ENCODE data around the gene CDH12.
"Not testable (repeated sequence)": the region's sequence is repeated elsewhere in the genome, so short reads cannot be mapped to it uniquely, and the experiment has no call there.

The CDH12 gene

GRCh38 chr5:22643356-22643755 lies 209.8 kb downstream of the CDH12 start:
- ATAC-seq, result no peak

- ATAC-seq, result no peak
Observed at GRCh38 chr5:22631683-22632082, 221.5 kb downstream of the CDH12 start.

- no peak for ATAC-seq
Observed at GRCh38 chr5:22627029-22627428, 226.1 kb downstream of the CDH12 start.

DNA sequence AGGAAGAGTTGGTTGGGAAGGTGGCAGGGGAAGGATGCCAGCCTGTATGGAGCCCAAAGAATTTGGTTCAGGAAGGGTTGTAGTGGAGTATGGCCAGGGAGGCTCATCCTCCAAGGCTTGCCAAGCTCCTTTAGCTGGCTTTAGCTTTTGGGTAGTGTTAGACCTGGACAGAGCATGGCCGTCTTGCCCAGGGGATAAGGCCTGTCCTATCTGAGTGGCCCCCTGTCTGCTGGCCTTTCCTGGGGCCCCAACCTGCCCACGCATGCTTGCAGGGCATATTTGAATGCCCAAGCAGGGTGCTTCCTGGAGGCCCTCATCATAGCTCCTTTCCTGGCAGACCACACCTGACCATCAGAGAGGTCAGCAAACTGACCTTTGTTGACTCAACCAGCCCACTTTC lies 227.7 kb downstream of the CDH12 start:
- ATAC-seq, result no peak

GRCh38 chr5:22621084-22621483 lies 232.1 kb downstream of the CDH12 start:
- ATAC-seq, result no peak

GRCh38 chr5:22615964-22616363 lies 237.2 kb downstream of the CDH12 start:
- ATAC-seq, result no peak

DNA sequence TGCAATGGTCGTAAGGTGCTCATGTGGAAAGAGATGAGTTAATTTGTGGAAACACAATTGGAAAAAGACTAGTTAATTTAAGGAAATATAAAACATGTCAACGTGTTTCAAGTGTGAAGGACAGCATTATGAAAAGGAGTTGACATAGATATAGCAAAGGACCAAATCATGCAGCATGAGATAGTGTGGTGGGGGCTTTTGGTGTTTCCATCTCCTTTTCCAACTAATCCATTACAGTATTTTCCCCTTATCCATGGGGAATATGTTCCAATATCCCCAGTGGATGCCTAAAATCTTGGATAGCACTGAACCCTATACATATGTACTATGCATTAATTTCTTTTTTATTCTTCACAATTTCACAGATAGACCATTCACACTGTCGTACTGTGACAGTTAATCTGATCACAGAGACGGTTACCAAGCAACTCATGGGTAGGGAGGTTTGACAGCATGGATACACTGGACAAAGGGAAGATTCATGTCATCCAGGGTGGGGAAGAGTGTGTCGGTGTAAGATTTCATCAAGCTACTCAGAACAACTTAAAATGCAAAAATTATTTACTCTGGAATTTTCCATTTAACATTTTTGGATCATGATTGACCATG lies 238.6 kb downstream of the CDH12 start:
- ATAC-seq, result no peak

- ATAC-seq, result no peak
Observed at GRCh38 chr5:22612928-22613327, 240.2 kb downstream of the CDH12 start.

DNA sequence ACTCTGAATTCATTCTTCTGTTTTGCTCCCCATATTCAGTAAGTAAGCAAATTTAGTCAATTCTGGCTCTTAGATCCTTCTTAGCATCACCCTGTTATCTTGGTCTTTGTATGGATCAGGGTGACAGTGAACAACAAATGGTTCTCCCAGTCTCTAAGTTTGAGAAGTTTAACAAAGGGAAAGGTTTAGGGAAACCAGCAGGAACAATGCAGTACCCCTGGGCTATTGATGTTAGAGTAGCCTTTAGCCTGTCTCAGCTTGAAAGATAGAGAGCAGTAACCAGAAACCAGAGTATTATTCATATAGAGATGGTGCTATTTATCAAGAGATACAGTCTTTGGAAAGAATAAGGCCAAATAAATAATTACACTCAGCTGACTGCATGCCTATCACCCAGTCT lies 241.8 kb downstream of the CDH12 start:
- no peak for ATAC-seq

- ATAC-seq, result not testable (repeated sequence)
Observed at GRCh38 chr5:22607498-22607897, 245.6 kb downstream of the CDH12 start.

- no peak for ATAC-seq
Observed at GRCh38 chr5:22605473-22605872, 247.7 kb downstream of the CDH12 start.

DNA sequence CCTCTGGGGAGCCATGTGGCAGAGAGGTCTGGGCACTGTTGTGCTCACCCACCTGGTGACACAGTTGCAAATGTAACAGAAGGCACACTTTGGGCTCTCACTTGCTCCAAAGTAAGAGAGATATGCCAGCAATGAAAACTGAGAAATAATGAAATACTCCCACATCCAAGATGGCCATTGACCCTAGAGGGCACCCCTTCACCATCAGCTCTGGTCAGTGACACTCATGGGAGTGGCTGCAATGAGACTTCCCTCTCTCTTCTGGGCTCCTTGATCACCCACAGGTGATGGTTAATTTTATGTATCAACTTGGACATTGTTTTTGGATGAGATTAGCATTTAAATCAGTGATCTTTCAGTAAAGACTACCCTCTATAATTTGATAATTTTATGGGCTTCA lies 248.4 kb downstream of the CDH12 start:
- ATAC-seq, result no peak

DNA sequence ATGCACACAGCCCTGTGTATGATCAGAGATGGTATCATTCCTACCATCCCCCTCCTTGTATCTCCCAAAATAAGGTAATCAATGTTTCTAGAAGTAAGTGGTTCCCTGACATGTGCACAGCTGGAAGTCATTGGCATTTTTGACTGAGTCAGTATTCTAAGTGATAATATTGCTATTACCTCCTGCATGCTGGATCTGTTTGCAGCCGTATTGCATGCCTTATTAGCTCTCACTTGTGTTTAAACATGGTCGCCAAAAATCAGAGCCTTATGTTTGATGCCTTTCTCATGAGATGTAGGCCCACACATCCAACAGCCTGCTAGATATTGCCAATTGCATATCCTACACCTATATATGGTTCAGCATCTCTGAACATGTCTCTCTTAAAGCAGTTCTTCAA lies 254.3 kb downstream of the CDH12 start:
- ATAC-seq, result no peak

DNA sequence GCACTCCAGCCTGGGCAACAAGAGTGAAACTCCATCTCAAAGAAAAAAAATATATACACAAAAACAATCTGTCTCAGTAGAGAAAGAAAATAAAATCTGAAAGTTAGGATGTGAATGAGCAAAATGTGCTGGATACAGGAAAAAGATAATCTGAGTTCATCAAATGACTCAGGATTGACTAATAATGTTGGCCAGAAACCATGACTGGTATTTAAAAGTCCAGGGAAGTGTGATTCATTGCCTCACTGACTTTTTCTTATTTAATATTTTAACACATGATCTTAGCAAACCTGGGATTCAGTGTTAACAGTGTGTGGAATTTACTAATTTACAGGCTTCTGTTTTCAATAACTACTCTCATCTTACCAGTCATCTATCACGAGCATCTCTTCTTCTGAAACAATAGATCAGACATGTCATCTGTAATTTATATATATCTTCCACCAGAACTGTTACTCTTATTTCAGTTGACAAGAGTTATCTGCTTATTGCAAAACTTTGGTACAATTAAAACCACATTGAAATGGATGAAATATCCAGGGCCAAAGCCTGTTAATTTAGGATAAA lies 256.7 kb downstream of the CDH12 start:
- no peak for ATAC-seq

GRCh38 chr5:22594491-22594890 lies 258.7 kb downstream of the CDH12 start:
- ATAC-seq, result no peak

GRCh38 chr5:22593592-22593991 lies 259.6 kb downstream of the CDH12 start:
- ATAC-seq, result no peak

- no peak for ATAC-seq
Observed at GRCh38 chr5:22591461-22591860, 261.7 kb downstream of the CDH12 start.

DNA sequence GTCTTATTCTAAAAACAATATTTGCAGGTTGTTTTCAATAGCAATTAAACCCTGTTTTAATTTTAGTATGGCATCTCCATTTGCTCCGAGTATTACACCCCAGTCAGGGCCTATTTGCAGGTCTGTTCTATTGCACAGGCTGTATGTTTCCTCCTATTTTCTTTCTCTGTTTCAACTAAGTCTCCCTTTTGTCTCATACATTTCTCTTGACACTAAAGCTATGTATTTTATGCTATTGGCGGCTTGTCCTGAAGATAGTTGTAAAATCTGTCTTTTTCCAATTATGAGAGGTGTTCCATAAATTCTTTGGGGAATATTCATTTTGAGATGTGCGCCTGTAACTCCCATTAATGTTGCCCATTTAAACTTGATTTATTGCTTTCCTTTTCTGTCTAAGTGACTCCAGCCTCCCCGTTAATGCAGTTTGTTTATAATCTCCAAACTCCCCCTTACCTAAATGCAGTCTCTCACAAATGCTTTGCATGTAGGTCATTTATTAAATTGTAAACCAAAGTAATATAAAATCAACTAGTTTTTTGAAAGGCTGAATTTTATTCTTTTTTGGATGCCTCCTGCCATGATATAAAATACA lies 262.4 kb downstream of the CDH12 start:
- ATAC-seq, result no peak

GRCh38 chr5:22577711-22578110 lies 275.4 kb downstream of the CDH12 start:
- ATAC-seq, result no peak

DNA sequence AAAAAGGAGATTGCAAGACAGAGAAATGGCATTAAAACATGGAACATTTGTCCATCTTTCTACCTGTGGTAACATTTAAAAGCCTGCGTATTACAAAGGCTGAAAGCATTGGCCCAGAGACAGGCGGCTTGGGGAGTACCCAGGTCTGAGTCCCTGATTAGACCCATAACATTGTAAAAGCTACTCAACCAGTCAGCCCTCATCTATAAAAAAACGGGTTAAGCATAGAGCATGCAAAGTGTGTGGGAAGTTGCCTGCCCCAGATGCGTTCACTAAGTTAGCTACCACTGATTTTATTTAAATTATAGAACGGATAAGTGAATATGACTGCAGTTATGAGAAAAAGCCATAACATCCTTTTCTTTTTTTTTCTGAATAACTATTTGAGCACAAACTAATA lies 276.1 kb downstream of the CDH12 start:
- no peak for ATAC-seq

DNA sequence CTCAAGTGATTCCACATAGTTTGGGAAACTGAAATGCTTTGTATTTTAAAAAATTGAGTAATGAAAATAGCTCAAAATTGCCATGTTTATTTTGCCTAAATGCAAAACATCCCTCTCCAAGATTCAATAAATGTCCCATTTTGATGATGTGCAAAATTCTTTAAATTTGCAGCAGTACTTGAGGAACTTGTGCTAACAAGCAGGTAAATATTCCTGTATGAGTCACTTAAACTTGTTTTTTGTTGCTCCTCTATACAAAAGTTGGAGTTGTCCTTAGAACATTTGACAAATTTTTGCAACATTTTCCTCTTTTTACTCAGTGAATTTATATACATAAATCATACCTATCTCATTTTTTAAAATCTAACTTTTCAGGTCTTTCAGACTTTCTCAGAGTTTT lies 280.2 kb downstream of the CDH12 start:
- no peak for ATAC-seq

- ATAC-seq, result no peak
Observed at GRCh38 chr5:22567983-22568382, 285.2 kb downstream of the CDH12 start.

- no peak for ATAC-seq
Observed at GRCh38 chr5:22560147-22560546, 293.0 kb downstream of the CDH12 start.

- no peak for ATAC-seq
Observed at GRCh38 chr5:22557251-22557650, 295.9 kb downstream of the CDH12 start.

DNA sequence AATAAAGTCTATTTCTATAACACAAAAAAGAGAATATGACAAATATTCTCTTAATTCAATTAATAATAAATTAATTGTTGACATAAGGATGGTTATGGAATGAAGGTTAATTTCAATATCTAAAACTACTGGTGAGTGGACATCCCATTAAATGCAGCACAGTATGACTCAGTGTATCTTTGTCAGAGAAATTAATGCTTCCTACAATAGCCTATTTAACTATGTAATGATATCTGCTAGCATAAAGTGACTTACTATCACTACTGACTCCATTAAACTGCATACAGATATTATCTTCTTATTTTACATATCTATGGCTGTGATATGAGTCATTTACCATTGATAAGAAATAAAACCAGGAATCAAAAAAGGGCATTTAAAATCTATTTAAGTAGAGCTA lies 298.7 kb downstream of the CDH12 start:
- ATAC-seq, result no peak
